Hepatocyte (in vitro differentiated cells): ENCODE data around the gene KERA.

Experiments
- CTCF ChIP-seq: fragments of 200-600 bp; sonication (generic); IDR thresholded peaks from 2 replicates; pipeline ENCODE4 v1.5.1; 2016; ENCODE audit warnings: antibody characterized with exemption, mild to moderate bottlenecking; ENCODE audit not compliant: poor library complexity
- EZH2 ChIP-seq: fragments of 200-600 bp; sonication (generic); IDR thresholded peaks from 2 replicates; pipeline ENCODE4 v1.6.1; 2016; ENCODE audit warnings: antibody characterized with exemption, mild to moderate bottlenecking, borderline replicate concordance

- TF ChIP-seq EZH2 (no peak), CTCF (no peak)
These were observed 40.8 kb downstream of the KERA start for GRCh38 chr12:91017043-91017442.
